Measurements from ENCODE around the gene TMEM86A. TPM values are rescaled to one million over a fixed set of nuclear protein-coding genes. Genes with fewer than 3 reads are reported as not detected.

The TMEM86A gene
- total and polyA plus RNA-seq, 8 donors, result 0.76 to 7.5 (median 2.2) TPM; not detected in 1

DNA sequence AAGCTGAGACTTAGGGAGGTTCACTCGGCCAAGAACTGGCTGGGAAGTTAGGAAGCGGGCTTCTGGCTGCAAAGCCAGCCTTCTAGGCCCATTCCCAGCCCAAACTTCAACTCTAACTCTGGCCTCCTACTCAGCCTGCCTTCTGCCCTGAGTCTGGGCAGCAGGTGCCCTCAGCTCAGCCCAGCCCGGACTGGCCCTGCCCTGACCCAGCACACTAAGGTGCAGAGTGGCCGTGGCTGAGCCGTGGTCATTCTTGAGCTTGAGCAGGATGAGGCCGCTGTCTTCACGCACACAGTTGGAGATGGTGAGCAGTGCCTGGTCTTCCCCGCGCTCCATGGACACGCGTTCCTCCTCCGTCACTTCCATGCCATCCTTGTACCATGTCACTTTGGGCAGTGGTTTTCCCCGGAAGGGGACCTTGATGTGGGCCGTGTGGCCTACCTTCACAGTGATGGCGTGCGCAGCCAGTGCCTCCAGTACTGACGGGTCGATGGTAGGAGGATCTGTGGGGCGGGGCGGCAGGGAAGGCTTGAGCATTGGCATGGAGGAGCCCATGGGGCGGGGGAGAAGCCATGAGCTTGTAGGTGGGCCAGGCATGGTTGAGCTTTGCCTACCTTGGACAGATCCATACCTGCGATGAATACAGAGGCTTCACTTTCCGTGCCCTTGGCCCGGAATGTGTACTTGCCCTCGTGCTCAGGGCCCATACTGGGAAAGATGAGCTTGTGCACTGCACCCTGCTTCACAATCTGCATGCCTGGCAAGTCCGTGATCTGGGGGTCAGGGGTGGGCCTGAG, 15.3 kb downstream of the TMEM86A start:
- no peaks in the 10 kb centered on the region for H3K9me3 ChIP-seq
- no peaks in the 10 kb centered on the region for H3K4me1 ChIP-seq
- intact Hi-C loops (cut with DNase I; ENCODE audit: low total_unique reads), result loop anchor here (10.0 kb wide), 1 partner anchor 69 kb away; no protein-coding TSS in a partner anchor
- TF ChIP-seq EP300 (IDR thresholded peaks at IDR 0.05) (no peak), POLR2AphosphoS5 (IDR thresholded peaks at IDR 0.05) (no peak), POLR2A (IDR thresholded peaks at IDR 0.05) (no peak)
- TF ChIP-seq, protein P1, sequence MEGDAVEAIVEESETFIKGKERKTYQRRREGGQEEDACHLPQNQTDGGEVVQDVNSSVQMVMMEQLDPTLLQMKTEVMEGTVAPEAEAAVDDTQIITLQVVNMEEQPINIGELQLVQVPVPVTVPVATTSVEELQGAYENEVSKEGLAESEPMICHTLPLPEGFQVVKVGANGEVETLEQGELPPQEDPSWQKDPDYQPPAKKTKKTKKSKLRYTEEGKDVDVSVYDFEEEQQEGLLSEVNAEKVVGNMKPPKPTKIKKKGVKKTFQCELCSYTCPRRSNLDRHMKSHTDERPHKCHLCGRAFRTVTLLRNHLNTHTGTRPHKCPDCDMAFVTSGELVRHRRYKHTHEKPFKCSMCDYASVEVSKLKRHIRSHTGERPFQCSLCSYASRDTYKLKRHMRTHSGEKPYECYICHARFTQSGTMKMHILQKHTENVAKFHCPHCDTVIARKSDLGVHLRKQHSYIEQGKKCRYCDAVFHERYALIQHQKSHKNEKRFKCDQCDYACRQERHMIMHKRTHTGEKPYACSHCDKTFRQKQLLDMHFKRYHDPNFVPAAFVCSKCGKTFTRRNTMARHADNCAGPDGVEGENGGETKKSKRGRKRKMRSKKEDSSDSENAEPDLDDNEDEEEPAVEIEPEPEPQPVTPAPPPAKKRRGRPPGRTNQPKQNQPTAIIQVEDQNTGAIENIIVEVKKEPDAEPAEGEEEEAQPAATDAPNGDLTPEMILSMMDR (IDR thresholded peaks at IDR 0.05), result no peak
- no peaks in the 10 kb centered on the region for H3K27me3 ChIP-seq
- DNase-seq, result no peak
- no peak overlapping the region for H3K4me3 ChIP-seq
- 90 to 92% (median 91%) methylated on average over 24 to 26 of the region's 26 CpGs for WGBS, 5 donors
- no peaks in the 10 kb centered on the region for H3K36me3 ChIP-seq
- H3K27ac ChIP-seq, result no peak overlapping the region

DNA sequence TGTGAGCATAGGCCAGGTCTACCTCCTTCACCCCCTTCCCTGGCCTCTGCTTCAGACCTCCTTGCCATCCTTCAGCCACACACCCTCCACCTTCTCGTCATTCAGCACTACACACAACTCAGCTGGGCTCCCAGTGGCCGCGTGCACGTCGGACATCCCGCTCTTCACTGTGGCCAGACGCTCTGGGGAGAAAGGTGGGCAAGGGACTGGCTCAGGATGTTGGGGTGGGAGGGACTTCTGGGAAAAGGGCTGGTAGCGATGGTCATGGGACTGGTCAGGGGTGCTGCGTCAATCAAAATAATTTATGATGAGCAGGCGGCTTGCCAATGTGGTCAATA, 15.8 kb downstream of the TMEM86A start:
- no peaks in the 10 kb centered on the region for H3K4me1 ChIP-seq
- H3K27me3 ChIP-seq, result no peaks in the 10 kb centered on the region
- intact Hi-C loops (cut with DNase I; ENCODE audit: low total_unique reads), result loop anchor here (10.0 kb wide), 1 partner anchor 70 kb away; no protein-coding TSS in a partner anchor
- H3K4me3 ChIP-seq, result no peak overlapping the region
- 81 to 96% (median 85%) methylated on average over 10 of the region's 10 CpGs for WGBS, 5 donors
- no peak overlapping the region for H3K27ac ChIP-seq
- H3K9me3 ChIP-seq, result no peaks in the 10 kb centered on the region
- DNase-seq, result no peak
- TF ChIP-seq POLR2A (IDR thresholded peaks at IDR 0.05) (no peak), POLR2AphosphoS5 (IDR thresholded peaks at IDR 0.05) (no peak), EP300 (IDR thresholded peaks at IDR 0.05) (no peak)
- TF ChIP-seq, protein P1 (IDR thresholded peaks at IDR 0.05), result no peak
- no peaks in the 10 kb centered on the region for H3K36me3 ChIP-seq

DNA sequence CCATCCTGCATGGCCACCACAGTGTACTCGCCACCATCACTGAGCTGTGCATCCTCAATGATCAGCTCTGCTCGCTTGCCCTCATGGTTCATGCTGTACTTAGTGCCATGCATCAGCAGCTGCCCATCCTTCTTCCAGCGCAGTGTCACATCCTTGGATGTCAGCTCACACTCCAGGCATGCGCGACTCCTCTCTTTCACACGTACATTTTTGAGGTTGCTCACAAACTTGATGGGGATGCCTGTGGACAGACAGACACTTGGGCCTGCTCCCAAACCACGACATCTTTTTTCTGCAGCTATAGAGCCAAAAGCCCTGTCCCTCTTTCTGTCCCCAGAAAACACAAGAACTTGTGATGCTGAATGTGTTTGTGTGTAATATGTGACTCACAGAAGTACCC, 16.9 kb downstream of the TMEM86A start:
- intact Hi-C loops (cut with DNase I; ENCODE audit: low total_unique reads), result loop anchor here (10.0 kb wide), 1 partner anchor 71 kb away; no protein-coding TSS in a partner anchor
- 78 to 91% (median 86%) methylated on average over 7 of the region's 7 CpGs for WGBS, 5 donors

DNA sequence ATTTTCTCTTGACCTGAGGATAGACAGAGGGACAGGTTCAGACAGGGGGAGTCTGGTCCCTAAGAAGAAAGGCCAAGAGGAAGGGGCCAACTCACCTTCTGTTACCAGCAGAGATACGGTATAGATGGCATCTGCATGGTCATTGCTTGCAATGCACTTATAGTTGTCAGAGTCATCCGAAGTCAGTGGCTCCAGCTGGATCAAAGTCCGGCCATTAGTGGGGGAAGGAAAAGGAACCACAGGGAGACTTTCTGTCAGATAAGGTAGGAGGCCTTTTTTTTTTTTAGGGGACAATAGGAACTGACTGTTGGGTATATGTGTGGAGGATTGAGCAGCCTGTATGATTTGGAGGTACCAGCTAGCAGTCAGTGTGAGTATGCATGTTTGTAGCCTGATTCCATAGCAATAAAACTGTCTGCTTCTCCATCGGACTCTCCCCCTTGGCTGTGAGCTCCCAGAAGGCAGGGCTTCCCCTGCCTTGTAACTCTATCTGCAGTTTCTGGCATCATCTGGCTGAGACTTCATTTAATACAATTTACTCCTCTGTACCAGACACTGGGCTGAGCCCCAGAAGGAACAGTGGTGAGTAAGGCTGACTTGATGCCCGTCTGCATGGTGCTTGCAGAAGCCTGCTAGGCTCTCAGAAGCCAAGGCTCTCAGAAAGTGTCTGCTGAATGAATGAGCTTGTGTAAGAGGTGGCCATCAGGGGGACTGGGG, 21.7 kb downstream of the TMEM86A start:
- DNase-seq, result peak in 1 of 2 donors; percentile 58

More for the DNA sequence above, 16.9 kb downstream of the TMEM86A start:
- Histone ChIP-seq H3K27ac (no peak overlapping the region), H3K36me3 (no peaks in the 10 kb centered on the region), H3K27me3 (no peaks in the 10 kb centered on the region), H3K9me3 (no peaks in the 10 kb centered on the region), H3K4me1 (peaks cover 0 to 4% (median 1%) of the 10 kb centered on the region in 4 donors), H3K4me3 (no peak overlapping the region)
- DNase-seq, result no peak
- TF ChIP-seq EP300 (IDR thresholded peaks at IDR 0.05) (no peak), POLR2AphosphoS5 (IDR thresholded peaks at IDR 0.05) (no peak), POLR2A (IDR thresholded peaks at IDR 0.05) (no peak)
- TF ChIP-seq, protein P1 (IDR thresholded peaks at IDR 0.05), result no peak

More for the DNA sequence above, 21.7 kb downstream of the TMEM86A start:
- H3K36me3 ChIP-seq, result no peaks in the 10 kb centered on the region
- H3K4me1 ChIP-seq, result peaks cover 0 to 22% (median 15%) of the 10 kb centered on the region in 4 donors
- peaks cover 0 to 4% (median 0%) of the 10 kb centered on the region in 3 donors for H3K27me3 ChIP-seq
- H3K4me3 ChIP-seq, result peak overlapping the region in 3 of 4 donors; percentile 58 to 73 (median 61)
- 69 to 84% (median 81%) methylated on average over 5 of the region's 5 CpGs for WGBS, 5 donors
- intact Hi-C loops (cut with DNase I; ENCODE audit: low total_unique reads), result no loop called here
- H3K9me3 ChIP-seq, result no peaks in the 10 kb centered on the region
- TF ChIP-seq, protein P1 (IDR thresholded peaks at IDR 0.05), result no peak
- TF ChIP-seq POLR2AphosphoS5 (IDR thresholded peaks at IDR 0.05) (no peak), POLR2A (IDR thresholded peaks at IDR 0.05) (no peak), EP300 (IDR thresholded peaks at IDR 0.05) (no peak)
- peak overlapping the region in 1 of 5 donors; percentile 69 for H3K27ac ChIP-seq
